Activated T-helper 2 cell treated with anti-CD3 and anti-CD28 coated beads, Interferon-gamma antibody, Interleukin-2, Interleukin-4, amounts not matched to agents 10 μg/mL and 5 μg/mL and 100 μg/mL, durations not matched to agents 14 hours and 24 hours and 36 hours (primary cell): ENCODE results near the gene HAPLN3. TPM values are rescaled to one million over a fixed set of nuclear protein-coding genes. Genes with fewer than 3 reads are reported as not detected.

Source experiments
- DNase-seq: peaks from one replicate; pipeline ENCODE4 v3.0.0; 2021; ENCODE audit warnings: low spot score
- H3K27ac Mint-ChIP-seq: one replicate; pipeline ENCODE4 v1.8.0; 2021; ENCODE audit warnings: mixed read lengths
- H3K27me3 Mint-ChIP-seq: one replicate; pipeline ENCODE4 v1.8.0; 2021; ENCODE audit warnings: low read depth, mixed read lengths
- H3K36me3 Mint-ChIP-seq: one replicate; pipeline ENCODE4 v1.8.0; 2021; ENCODE audit warnings: low read depth, mixed read lengths
- H3K4me1 Mint-ChIP-seq: one replicate; pipeline ENCODE4 v1.8.0; 2021; ENCODE audit warnings: low read depth, mixed read lengths
- H3K4me3 Mint-ChIP-seq: one replicate; pipeline ENCODE4 v1.8.0; 2021; ENCODE audit warnings: low read depth, mild to moderate bottlenecking, moderate library complexity, mixed read lengths
- H3K9me3 Mint-ChIP-seq: one replicate; pipeline ENCODE4 v1.8.0; 2021; ENCODE audit warnings: mixed read lengths
- intact Hi-C: fragments of 100-400 bp; cut with micrococcal nuclease; formaldehyde crosslinking; loops from one replicate; pipeline ENCODE4 v1.15.1; 2023
- total RNA-seq: library from RNA; stranded (reverse); gene quantifications from 2 replicates; pipeline ENCODE4 v1.2.3, GENCODE V29; 2022

The HAPLN3 gene
- total RNA-seq, 1 donor from 2014 or later: 71.4 TPM

DNA sequence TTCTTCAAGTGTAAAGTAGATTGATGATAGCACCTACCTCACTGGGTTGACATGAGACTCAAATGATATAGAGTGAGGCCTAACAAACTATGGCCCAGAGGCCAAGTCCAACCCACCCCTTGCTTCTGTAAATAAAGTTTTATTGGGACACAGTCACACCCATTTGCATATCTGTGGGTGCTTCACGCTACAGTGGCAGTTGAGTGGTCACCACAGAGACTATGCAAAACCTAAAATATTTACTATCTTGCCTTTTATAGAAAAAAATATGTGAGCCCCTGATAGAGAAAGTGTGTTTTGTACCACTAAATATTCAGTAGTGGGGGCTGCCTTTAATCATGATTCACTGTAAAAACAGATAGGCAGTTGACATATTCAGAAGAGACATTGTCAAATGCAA is 54.1 kb downstream of the HAPLN3 start:
- intact Hi-C loops: no loop called here
- DNase-seq: no peak
- no peak overlapping the region for H3K27ac Mint-ChIP-seq
- H3K27me3 Mint-ChIP-seq: no peaks in the 10 kb centered on the region
- H3K4me3 Mint-ChIP-seq: no peak overlapping the region
- no peaks in the 10 kb centered on the region for H3K36me3 Mint-ChIP-seq
- H3K9me3 Mint-ChIP-seq: no peaks in the 10 kb centered on the region
- peaks cover 6% of the 10 kb centered on the region for H3K4me1 Mint-ChIP-seq

DNA sequence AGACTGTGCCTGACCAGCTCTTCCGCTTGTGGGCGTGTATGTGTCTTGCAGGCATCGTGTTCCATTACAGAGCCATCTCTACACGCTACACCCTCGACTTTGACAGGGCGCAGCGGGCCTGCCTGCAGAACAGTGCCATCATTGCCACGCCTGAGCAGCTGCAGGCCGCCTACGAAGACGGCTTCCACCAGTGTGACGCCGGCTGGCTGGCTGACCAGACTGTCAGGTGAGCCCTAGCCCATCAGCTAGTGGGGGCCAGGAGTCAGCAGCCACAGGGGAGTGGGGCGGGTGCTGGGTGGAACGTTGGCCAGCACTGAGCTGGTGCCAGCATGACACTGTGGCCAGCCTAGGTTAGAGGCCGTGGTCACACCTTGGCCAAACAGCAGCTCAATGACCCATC is 55.4 kb downstream of the HAPLN3 start:
- H3K27ac Mint-ChIP-seq: no peak overlapping the region
- peaks cover 5% of the 10 kb centered on the region for H3K4me1 Mint-ChIP-seq
- intact Hi-C loops: no loop called here
- H3K9me3 Mint-ChIP-seq: no peaks in the 10 kb centered on the region
- no peaks in the 10 kb centered on the region for H3K27me3 Mint-ChIP-seq
- DNase-seq: no peak
- no peaks in the 10 kb centered on the region for H3K36me3 Mint-ChIP-seq
- H3K4me3 Mint-ChIP-seq: no peak overlapping the region

DNA sequence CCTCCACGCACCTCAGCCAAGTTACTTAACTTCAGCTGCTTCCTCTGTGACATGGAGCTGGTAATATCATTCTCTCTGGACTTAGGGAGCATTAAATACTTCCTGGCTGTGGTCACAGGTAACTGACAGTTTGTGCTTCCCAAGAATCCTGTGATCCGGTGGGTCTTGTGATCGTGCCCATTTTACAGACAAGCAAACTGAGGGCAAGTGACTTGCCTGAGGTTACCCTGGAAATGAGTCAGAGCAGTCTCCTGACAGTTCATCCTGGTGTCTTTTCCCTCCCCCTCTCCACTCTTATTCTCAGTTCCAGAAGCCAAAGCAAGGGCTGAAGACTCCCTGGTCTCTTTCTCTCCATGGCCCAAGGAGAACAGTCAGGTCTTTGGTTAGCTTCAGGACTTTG is 56.2 kb downstream of the HAPLN3 start:
- no peak overlapping the region for H3K4me3 Mint-ChIP-seq
- intact Hi-C loops: no loop called here
- no peaks in the 10 kb centered on the region for H3K9me3 Mint-ChIP-seq
- no peak overlapping the region for H3K27ac Mint-ChIP-seq
- H3K27me3 Mint-ChIP-seq: no peaks in the 10 kb centered on the region
- H3K36me3 Mint-ChIP-seq: no peaks in the 10 kb centered on the region
- no peak for DNase-seq
- no peaks in the 10 kb centered on the region for H3K4me1 Mint-ChIP-seq

DNA sequence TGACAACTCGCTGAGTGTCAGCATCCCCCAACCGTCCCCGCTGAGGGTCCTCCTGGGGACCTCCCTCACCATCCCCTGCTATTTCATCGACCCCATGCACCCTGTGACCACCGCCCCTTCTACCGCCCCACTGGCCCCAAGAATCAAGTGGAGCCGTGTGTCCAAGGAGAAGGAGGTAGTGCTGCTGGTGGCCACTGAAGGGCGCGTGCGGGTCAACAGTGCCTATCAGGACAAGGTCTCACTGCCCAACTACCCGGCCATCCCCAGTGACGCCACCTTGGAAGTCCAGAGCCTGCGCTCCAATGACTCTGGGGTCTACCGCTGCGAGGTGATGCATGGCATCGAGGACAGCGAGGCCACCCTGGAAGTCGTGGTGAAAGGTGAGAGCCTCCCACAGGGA is 56.7 kb downstream of the HAPLN3 start:
- intact Hi-C loops: no loop called here
- no peaks in the 10 kb centered on the region for H3K4me1 Mint-ChIP-seq
- no peaks in the 10 kb centered on the region for H3K36me3 Mint-ChIP-seq
- H3K27me3 Mint-ChIP-seq: no peaks in the 10 kb centered on the region
- no peak overlapping the region for H3K4me3 Mint-ChIP-seq
- H3K9me3 Mint-ChIP-seq: no peaks in the 10 kb centered on the region
- no peak for DNase-seq
- H3K27ac Mint-ChIP-seq: no peak overlapping the region

DNA sequence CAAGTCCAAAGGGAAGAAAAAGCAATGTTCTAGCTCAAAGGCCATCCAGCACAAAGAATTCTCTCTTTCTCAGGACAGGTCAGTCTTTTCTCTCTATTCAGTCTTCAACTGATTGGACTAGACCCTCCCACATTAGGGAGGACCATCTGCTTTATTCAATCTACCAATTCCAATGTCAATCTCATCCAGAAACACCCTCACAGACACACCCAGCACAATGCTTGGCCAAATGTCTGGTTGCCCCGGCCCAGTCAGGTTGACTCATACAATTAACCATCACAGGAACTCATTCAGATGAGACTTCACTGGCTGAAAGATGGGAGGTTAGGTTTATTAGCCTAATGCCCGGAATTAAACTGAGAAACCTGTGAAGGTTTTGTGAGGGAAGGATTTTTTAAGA is 59.7 kb downstream of the HAPLN3 start:
- Mint-ChIP-seq H3K27ac (no peak overlapping the region), H3K9me3 (no peaks in the 10 kb centered on the region), H3K27me3 (no peaks in the 10 kb centered on the region), H3K4me3 (no peak overlapping the region), H3K36me3 (no peaks in the 10 kb centered on the region), H3K4me1 (no peaks in the 10 kb centered on the region)
- DNase-seq: no peak
- intact Hi-C loops: no loop called here

DNA sequence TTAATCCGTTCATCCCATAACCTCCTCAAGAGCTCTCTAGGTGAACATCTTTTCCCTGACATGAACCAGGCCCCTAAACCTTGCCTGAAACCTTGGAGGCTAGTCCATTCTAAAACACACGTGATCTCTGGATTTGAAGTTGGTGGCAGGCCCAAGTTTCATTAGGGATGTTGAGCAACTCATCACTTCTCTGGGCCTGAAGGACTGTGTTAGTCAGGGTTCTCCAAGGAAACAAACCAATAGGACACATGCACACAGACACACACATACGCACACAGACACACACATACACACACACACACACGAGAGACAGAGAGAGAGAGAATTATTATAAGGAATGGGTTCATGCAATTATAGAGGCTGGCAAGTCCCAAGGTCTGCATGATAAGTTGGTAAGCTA is 60.2 kb downstream of the HAPLN3 start:
- no peak for DNase-seq
- no peaks in the 10 kb centered on the region for H3K9me3 Mint-ChIP-seq
- H3K4me3 Mint-ChIP-seq: no peak overlapping the region
- H3K36me3 Mint-ChIP-seq: no peaks in the 10 kb centered on the region
- H3K27me3 Mint-ChIP-seq: no peaks in the 10 kb centered on the region
- intact Hi-C loops: no loop called here
- H3K4me1 Mint-ChIP-seq: no peaks in the 10 kb centered on the region
- H3K27ac Mint-ChIP-seq: no peak overlapping the region

DNA sequence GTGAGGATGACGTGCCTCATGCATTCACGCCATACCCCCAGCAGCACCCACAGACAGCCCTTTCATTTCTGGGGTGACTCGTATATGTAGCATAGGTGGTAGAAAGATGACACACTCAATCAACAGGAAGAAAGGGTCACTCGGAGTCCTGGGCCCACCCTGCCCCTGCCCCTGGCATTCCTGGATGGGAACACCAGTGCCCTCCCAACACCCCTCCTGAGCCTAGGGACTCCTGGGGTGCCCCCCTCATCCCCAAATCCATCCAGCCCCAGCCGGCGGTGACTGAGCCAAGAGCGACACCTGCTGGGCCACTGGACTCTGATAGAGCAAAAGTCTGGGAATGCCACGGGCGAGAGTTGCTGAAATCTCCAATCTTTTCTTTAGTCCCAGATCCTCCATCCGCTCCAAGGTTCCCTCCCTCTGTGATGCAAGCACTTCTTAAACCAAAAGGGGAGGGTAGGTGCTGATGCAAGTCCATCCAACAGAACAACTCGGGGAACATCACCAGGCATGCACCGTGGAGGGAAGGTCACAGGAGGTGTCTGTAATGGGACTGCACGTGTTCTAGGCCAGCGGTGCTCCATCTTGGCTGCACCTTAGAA is 61.0 kb downstream of the HAPLN3 start:
- Mint-ChIP-seq H3K4me1 (no peaks in the 10 kb centered on the region), H3K27me3 (no peaks in the 10 kb centered on the region), H3K27ac (no peak overlapping the region), H3K36me3 (no peaks in the 10 kb centered on the region), H3K4me3 (no peak overlapping the region), H3K9me3 (no peaks in the 10 kb centered on the region)
- no peak for DNase-seq
- intact Hi-C loops: loop anchor here (1.0 kb wide), 1 partner anchor 210 kb away; no protein-coding TSS in a partner anchor

DNA sequence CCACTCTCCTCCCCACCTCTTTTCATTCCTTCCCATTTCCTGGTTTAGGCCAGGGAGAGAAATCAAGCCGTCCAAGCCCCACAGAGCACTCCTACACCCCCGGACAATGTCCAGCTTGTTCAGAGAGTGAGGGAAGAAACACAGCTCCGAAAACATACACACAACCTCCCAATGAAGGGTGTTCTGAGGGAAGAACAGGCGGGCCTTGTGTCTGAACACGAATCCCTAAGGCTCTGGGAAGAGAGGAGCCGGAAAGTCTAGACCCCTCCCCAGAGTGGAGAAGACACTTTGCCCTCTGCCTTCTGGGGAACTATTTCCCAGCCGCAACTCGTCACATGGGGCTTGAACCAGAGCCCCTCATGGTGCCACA is 61.6 kb downstream of the HAPLN3 start:
- peaks cover 2% of the 10 kb centered on the region for H3K27me3 Mint-ChIP-seq
- no peaks in the 10 kb centered on the region for H3K4me1 Mint-ChIP-seq
- intact Hi-C loops: loop anchor here (1.0 kb wide), 1 partner anchor 209 kb away; no protein-coding TSS in a partner anchor
- H3K9me3 Mint-ChIP-seq: no peaks in the 10 kb centered on the region
- no peak overlapping the region for H3K27ac Mint-ChIP-seq
- no peaks in the 10 kb centered on the region for H3K36me3 Mint-ChIP-seq
- H3K4me3 Mint-ChIP-seq: no peak overlapping the region
- no peak for DNase-seq

DNA sequence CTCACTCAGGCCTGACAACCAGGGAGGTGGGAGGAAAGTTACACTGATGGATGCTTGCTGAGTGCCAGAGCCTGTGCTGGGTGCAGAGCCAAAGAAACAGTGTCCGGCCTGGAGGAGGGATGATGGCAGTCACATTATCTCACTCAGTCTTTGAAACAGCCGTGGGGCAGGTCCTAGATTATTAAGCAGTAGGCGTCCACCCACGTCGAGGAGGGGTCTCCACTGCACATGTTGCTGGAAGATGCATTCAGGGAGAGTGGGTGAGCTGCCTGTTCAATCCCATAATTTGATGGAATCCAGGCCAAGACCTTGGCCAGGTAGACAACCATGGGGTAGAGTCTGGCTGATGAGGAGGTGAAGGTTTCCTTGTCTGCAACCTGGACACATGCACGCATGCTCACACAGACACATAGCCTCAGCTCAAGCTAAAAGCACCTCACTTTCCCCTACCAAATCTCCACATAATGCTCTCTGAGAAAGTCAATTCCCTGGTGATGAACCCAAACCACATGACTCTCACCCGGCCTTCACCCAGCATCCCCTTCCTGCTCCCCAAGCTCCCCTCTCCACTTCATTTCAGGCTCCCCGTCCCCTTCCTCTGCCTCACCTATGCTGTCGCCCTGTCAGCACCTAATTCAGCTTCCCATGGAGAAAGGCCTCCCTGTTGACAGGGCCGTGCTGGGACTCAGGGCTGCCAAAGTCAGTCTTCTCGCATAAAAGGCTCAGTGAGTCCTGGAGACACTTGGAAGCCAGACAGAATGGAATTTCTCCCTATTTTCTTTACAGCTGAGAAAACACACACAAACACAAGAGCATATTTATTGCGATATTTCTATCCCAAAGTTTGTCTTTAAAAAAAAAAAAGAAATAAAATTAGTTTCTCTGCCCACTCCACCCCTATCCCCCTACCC is 62.3 kb downstream of the HAPLN3 start:
- Mint-ChIP-seq H3K27me3 (peaks cover 2% of the 10 kb centered on the region), H3K27ac (no peak overlapping the region), H3K9me3 (no peaks in the 10 kb centered on the region), H3K4me3 (no peak overlapping the region), H3K36me3 (no peaks in the 10 kb centered on the region), H3K4me1 (no peaks in the 10 kb centered on the region)
- intact Hi-C loops: no loop called here
- DNase-seq: no peak

DNA sequence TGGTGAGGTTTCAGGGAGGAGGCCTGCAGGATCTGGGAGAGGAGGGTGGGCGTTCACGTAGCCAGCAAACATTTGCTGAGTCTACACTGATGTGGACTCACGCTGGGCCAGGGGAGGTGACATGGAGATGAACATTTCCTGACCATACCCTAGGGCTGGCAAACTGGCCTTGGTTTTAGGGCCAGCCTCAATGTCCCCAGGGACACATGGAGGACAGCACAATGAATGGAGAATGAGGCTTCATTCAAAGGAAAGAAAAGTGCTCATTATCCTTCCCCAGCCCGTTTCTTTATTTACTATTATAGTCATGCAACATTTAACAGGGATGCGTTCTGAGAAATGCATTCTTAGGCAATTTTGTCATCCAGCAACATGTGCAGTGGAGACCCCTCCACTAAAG is 65.3 kb downstream of the HAPLN3 start:
- DNase-seq: no peak
- no peaks in the 10 kb centered on the region for H3K9me3 Mint-ChIP-seq
- H3K4me3 Mint-ChIP-seq: no peak overlapping the region
- no peaks in the 10 kb centered on the region for H3K4me1 Mint-ChIP-seq
- no peak overlapping the region for H3K27ac Mint-ChIP-seq
- peaks cover 3% of the 10 kb centered on the region for H3K27me3 Mint-ChIP-seq
- intact Hi-C loops: no loop called here
- no peaks in the 10 kb centered on the region for H3K36me3 Mint-ChIP-seq

DNA sequence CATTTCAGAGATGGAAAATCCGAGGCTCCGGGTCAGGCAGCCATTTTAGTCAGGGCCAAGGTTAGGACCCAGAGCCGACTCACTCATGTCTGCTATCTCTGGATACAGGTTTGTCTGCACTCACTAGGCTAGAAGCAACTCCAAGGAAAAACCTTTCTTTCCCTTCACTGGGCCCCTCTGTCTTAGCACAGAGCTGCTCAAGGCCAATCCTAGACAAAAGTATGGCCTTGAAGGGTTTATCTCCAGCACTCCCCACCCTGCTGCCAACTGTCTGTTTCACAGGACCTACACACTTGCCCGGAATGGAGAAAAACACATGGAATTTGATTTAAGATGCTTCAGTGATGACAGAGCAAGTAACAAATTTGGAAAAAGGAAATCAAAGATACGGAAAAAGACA is 66.6 kb downstream of the HAPLN3 start:
- H3K4me3 Mint-ChIP-seq: no peak overlapping the region
- no peaks in the 10 kb centered on the region for H3K9me3 Mint-ChIP-seq
- intact Hi-C loops: no loop called here

More for the DNA sequence above, 66.6 kb downstream of the HAPLN3 start:
- no peaks in the 10 kb centered on the region for H3K4me1 Mint-ChIP-seq
- H3K27ac Mint-ChIP-seq: no peak overlapping the region
- peaks cover 3% of the 10 kb centered on the region for H3K27me3 Mint-ChIP-seq
- no peaks in the 10 kb centered on the region for H3K36me3 Mint-ChIP-seq
- no peak for DNase-seq
